Testis (tissue), 3 donors: ENCODE data around the gene TGIF2. TPM values are rescaled to one million over a fixed set of nuclear protein-coding genes. Genes with fewer than 3 reads are reported as not detected.

Source experiments
- DNase-seq: peaks from one replicate; pipeline ENCODE4 v3.0.0-alpha.2; 2019
- H3K27ac ChIP-seq, 2 donors: fragments of 200-600 bp; sonication (generic); one replicate each; pipeline ENCODE4 v1.5.1; 2019
- H3K27me3 ChIP-seq: fragments of 200-600 bp; sonication (generic); one replicate; pipeline ENCODE4 v1.5.1; 2019
- H3K36me3 ChIP-seq: fragments of 200-600 bp; sonication (generic); one replicate; pipeline ENCODE4 v1.5.1; 2017; ENCODE audit warnings: low read depth; ENCODE audit errors: missing control alignments
- H3K4me1 ChIP-seq: fragments of 200-600 bp; sonication (generic); one replicate; pipeline ENCODE4 v1.5.1; 2019
- H3K4me3 ChIP-seq, 2 donors: fragments of 200-600 bp; sonication (generic); one replicate each; pipeline ENCODE4 v1.5.1; 2017 to 2019
- H3K9me3 ChIP-seq: fragments of 200-600 bp; sonication (generic); one replicate; pipeline ENCODE4 v1.5.1; 2017
- CTCF ChIP-seq, 3 experiments: fragments of 450-650 bp in 2 of 3; fragments of 200-600 bp in 1 of 3; sonication (generic) in 1 of 3; IDR thresholded peaks; one replicate each; pipeline ENCODE4 v1.5.1; 2016 to 2019; ENCODE audit warnings: antibody characterized with exemption in 3 of 3, mild to moderate bottlenecking in 2 of 3, moderate library complexity in 1 of 3
- POLR2A ChIP-seq: fragments of 450-650 bp; IDR thresholded peaks from one replicate; pipeline ENCODE4 v1.6.1; 2017; ENCODE audit warnings: antibody characterized with exemption, mild to moderate bottlenecking, moderate library complexity
- WGBS, 2 donors: methylation state at CpG; one replicate each; pipeline ENCODE4 v1.1.5; 2018; 5-methylcytosine and 5-hydroxymethylcytosine counted together
- intact Hi-C: fragments of 100-400 bp; cut with DNase I; formaldehyde crosslinking; loops from one replicate; pipeline ENCODE4 v1.15.1; 2023; ENCODE audit warnings: low total_unique reads
- polyA plus RNA-seq: library from polyadenylated mRNA; stranded (reverse); fragments of 350-450 nt; fragmentation: Illumina TruSeq; extraction: RNeasy Lipid Tissue Mini Kit (QIAGEN cat#74804); gene quantifications from one replicate; pipeline ENCODE4 v1.2.3, GENCODE V29; 2014; ENCODE audit warnings: low read depth, low replicate concordance; ENCODE audit not compliant: insufficient read depth
- total RNA-seq, 2 donors: library from RNA; depleted of rRNA; stranded (reverse); fragments of >200 nt; gene quantifications; one replicate each; pipeline ENCODE4 v1.2.3, GENCODE V29; 2016

TGIF2 gene
- total and polyA plus RNA-seq, 3 donors from 2014 or later = 24.0 to 37.2 (median 34.3) TPM

GRCh38 chr20:36547186-36548005 is 26.0 kb upstream of the TGIF2 start:
- peaks cover 39% of the 10 kb centered on the region for H3K4me1 ChIP-seq
- no peaks in the 10 kb centered on the region for H3K9me3 ChIP-seq
- no peak overlapping the region for H3K27ac ChIP-seq
- intact Hi-C loops = loop anchor here (10.0 kb wide), 1 partner anchor 57 kb away; the partner anchor contains the start of gene RAB5IF
- DNase-seq = no peak
- no peak overlapping the region for H3K4me3 ChIP-seq
- H3K36me3 ChIP-seq = no peaks in the 10 kb centered on the region
- H3K27me3 ChIP-seq = no peaks in the 10 kb centered on the region
- TF ChIP-seq CTCF (IDR thresholded peaks at IDR 0.05) (no peak), POLR2A (no peak)
- 66 to 72% methylated on average over 12 of the region's 12 CpGs for WGBS, 2 donors

GRCh38 chr20:36548006-36548315 is 25.4 kb upstream of the TGIF2 start:
- H3K36me3 ChIP-seq = no peaks in the 10 kb centered on the region
- no peaks in the 10 kb centered on the region for H3K27me3 ChIP-seq
- no peak for DNase-seq
- WGBS, 2 donors = 60 to 72% methylated on average over 2 to 12 of the region's 12 CpGs
- no peak overlapping the region for H3K27ac ChIP-seq
- intact Hi-C loops = loop anchor here (10.0 kb wide), 1 partner anchor 57 kb away; the partner anchor contains the start of gene RAB5IF
- peaks cover 33% of the 10 kb centered on the region for H3K4me1 ChIP-seq
- no peak for TF ChIP-seq CTCF (IDR thresholded peaks at IDR 0.05)
- no peak for TF ChIP-seq POLR2A
- no peaks in the 10 kb centered on the region for H3K9me3 ChIP-seq
- no peak overlapping the region for H3K4me3 ChIP-seq

- peaks cover 23% of the 10 kb centered on the region for H3K4me1 ChIP-seq
- DNase-seq = no peak
- H3K4me3 ChIP-seq = no peak overlapping the region
- H3K27me3 ChIP-seq = no peaks in the 10 kb centered on the region
- intact Hi-C loops = loop anchor here (10.0 kb wide), 1 partner anchor 56 kb away; the partner anchor contains the start of gene RAB5IF
- WGBS, 2 donors = 63 to 74% methylated on average over 12 to 23 of the region's 23 CpGs
- no peaks in the 10 kb centered on the region for H3K36me3 ChIP-seq
- H3K27ac ChIP-seq = peak overlapping the region in 1 of 2 donors; percentile 68
- no peaks in the 10 kb centered on the region for H3K9me3 ChIP-seq
- TF ChIP-seq CTCF (IDR thresholded peaks at IDR 0.05) (no peak), POLR2A (no peak)
Measured at GRCh38 chr20:36548704-36549627, 24.4 kb upstream of the TGIF2 start.

- TF ChIP-seq POLR2A = no peak
- TF ChIP-seq CTCF (IDR thresholded peaks at IDR 0.05) = no peak
- Histone ChIP-seq H3K36me3 (no peaks in the 10 kb centered on the region), H3K4me1 (peaks cover 17% of the 10 kb centered on the region), H3K9me3 (no peaks in the 10 kb centered on the region), H3K27me3 (no peaks in the 10 kb centered on the region), H3K27ac (peak overlapping the region in 1 of 2 donors; percentile 68), H3K4me3 (no peak overlapping the region)
- intact Hi-C loops = loop anchor here (10.0 kb wide), 1 partner anchor 55 kb away; the partner anchor contains the start of gene RAB5IF
- no peak for DNase-seq
- WGBS, 2 donors = 80 to 87% methylated on average over 3 to 9 of the region's 9 CpGs
Measured at GRCh38 chr20:36549628-36549941, 23.8 kb upstream of the TGIF2 start.
